ENCODE measurements around the gene AFF3.

DNA sequence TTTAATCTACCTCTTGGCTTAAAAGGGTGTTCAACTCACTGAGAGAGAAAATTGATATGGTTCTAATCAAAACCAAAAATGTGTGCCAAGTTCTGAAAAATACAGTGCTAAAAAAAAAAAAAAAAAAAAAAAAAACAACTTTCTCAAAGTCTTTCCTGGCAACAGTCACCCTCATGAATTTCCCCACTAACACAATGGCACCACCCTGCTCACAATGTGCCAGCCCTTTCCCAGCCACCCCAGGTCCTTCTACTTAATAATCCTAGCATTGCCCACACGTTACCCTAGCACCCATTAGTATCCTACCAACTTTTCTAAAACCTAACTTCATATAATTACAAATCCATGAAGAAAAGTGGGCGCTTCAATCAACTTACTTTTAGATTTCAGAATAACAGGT, 106.4 kb downstream of the AFF3 start:
- TF ChIP-seq, protein P1, sequence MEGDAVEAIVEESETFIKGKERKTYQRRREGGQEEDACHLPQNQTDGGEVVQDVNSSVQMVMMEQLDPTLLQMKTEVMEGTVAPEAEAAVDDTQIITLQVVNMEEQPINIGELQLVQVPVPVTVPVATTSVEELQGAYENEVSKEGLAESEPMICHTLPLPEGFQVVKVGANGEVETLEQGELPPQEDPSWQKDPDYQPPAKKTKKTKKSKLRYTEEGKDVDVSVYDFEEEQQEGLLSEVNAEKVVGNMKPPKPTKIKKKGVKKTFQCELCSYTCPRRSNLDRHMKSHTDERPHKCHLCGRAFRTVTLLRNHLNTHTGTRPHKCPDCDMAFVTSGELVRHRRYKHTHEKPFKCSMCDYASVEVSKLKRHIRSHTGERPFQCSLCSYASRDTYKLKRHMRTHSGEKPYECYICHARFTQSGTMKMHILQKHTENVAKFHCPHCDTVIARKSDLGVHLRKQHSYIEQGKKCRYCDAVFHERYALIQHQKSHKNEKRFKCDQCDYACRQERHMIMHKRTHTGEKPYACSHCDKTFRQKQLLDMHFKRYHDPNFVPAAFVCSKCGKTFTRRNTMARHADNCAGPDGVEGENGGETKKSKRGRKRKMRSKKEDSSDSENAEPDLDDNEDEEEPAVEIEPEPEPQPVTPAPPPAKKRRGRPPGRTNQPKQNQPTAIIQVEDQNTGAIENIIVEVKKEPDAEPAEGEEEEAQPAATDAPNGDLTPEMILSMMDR (IDR thresholded peaks at IDR 0.05) = no peak
- TF ChIP-seq POLR2A (IDR thresholded peaks at IDR 0.05) = no peak

Measured in right lobe of liver (tissue), 4 donors.